ENCODE data around the gene TMCO1.

DNA sequence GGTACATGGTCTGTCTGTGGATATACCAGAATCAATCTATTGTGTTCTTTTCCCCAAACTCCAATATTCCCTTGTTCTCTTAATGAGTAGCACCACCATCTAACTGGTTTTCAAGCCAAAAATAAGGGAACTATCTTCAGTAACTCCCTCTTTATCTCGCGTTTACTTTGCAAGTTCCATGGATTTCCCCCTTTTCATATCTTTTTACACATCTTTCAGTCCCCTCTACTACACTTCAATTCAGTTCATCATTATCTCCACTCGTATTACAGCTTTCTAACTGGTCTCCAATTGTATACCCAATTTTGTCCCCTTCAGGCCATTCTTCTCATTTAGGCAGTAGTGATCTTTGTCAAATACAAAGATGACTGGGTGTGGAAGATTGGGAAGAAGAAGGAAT is 4.1 kb upstream of the TMCO1 start:
- TF ChIP-seq, protein P1, sequence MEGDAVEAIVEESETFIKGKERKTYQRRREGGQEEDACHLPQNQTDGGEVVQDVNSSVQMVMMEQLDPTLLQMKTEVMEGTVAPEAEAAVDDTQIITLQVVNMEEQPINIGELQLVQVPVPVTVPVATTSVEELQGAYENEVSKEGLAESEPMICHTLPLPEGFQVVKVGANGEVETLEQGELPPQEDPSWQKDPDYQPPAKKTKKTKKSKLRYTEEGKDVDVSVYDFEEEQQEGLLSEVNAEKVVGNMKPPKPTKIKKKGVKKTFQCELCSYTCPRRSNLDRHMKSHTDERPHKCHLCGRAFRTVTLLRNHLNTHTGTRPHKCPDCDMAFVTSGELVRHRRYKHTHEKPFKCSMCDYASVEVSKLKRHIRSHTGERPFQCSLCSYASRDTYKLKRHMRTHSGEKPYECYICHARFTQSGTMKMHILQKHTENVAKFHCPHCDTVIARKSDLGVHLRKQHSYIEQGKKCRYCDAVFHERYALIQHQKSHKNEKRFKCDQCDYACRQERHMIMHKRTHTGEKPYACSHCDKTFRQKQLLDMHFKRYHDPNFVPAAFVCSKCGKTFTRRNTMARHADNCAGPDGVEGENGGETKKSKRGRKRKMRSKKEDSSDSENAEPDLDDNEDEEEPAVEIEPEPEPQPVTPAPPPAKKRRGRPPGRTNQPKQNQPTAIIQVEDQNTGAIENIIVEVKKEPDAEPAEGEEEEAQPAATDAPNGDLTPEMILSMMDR (IDR thresholded peaks at IDR 0.05): no peak
- TF ChIP-seq POLR2A (IDR thresholded peaks at IDR 0.05) (no peak), POLR2AphosphoS5 (IDR thresholded peaks at IDR 0.05) (no peak)
